Measurements from ENCODE around the gene YDJC. TPM values are rescaled to one million over a fixed set of nuclear protein-coding genes. Genes with fewer than 3 reads are reported as not detected.

The YDJC gene
- total and polyA plus RNA-seq, 2 of the 4 experiments (the other 2 are of a cell fraction), result 8.1 to 23.6 TPM

DNA sequence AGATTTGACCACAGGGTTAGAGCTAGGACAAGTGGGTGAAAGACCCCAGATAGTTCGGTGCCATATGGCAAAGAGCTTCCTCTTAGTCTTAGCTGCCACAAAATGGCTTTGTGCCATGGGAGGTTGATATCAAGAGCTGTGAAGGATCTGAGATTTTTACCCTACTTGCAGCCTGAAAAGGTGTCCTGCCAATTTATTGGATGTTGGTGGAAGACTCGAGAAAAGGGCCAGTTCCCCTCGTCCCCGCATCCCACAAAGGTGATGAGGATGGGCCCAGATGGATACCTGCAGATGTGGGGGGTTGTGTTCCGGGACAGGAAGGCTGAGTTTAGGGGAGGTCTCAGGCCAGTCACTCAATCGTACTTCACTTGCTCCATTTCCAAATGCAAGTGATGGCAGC lies 27.2 kb downstream of the YDJC start:
- Histone ChIP-seq H3K18ac (ENCODE audit: low read depth, low read length) (no peak overlapping the region), H4K8ac (ENCODE audit: low read depth in 2 of 2, low read length in 2 of 2) (no peak overlapping the region), H2BK20ac (ENCODE audit: low read depth, low read length) (no peak overlapping the region), H3K9ac (ENCODE audit: low read depth, low read length) (no peak overlapping the region), H4K91ac (ENCODE audit: insufficient read depth, low read depth, low read length) (no peak overlapping the region), H3K14ac (replicated peaks; ENCODE audit: low read depth, low read length) (no peak overlapping the region), H3K4me3 (ENCODE audit: insufficient read depth, low read depth, low read length) (no peak overlapping the region), H3K27ac (ENCODE audit: insufficient read depth, low read length) (no peak overlapping the region), H3K23ac (ENCODE audit: low read depth, low read length) (no peak overlapping the region), H2AFZ (replicated peaks; ENCODE audit: low read length, poor library complexity) (no peak overlapping the region), H3K4ac (ENCODE audit: low read depth, low read length) (no peak overlapping the region), H3K9me1 (ENCODE audit: insufficient read depth, low read length) (peaks cover 28% of the 10 kb centered on the region), H3K4me2 (ENCODE audit: low read depth, low read length) (no peak overlapping the region), H2BK120ac (ENCODE audit: low read depth, low read length) (no peak overlapping the region), H3K4me1 (ENCODE audit: control insufficient read depth, insufficient read depth, low read length) (0 out of 2 replicates have a peak, but pooled peaks cover 3% of the 10 kb centered on the region), H3K56ac (ENCODE audit: extremely low read depth, insufficient read depth, low read length) (no peak overlapping the region), H3K36me3 (ENCODE audit: control insufficient read depth, insufficient read depth, low read length) (peaks cover 1% of the 10 kb centered on the region), H3K27me3 (ENCODE audit: control insufficient read depth, insufficient read depth, low read length) (no peaks in the 10 kb centered on the region), H3K9me3 (ENCODE audit: control insufficient read depth, insufficient read depth, low read length) (no peaks in the 10 kb centered on the region), H4K5ac (ENCODE audit: low read depth, low read length) (no peak overlapping the region), H4K20me1 (ENCODE audit: insufficient read depth, low read length) (peaks cover 85% of the 10 kb centered on the region), H2AK9ac (replicated peaks; ENCODE audit: low read depth, low read length, poor library complexity) (no peak overlapping the region), H2BK5ac (ENCODE audit: low read depth, low read length, poor library complexity, severe bottlenecking) (no peak overlapping the region), H2AK5ac (ENCODE audit: low read depth, low read length) (no peak overlapping the region), H2BK15ac (ENCODE audit: low read depth, low read length) (no peak overlapping the region), H3K79me1 (ENCODE audit: low read depth in 1 of 2, low read length in 2 of 2) (peaks cover 10 to 63% of the 10 kb centered on the region in 2 experiments)
- ATAC-seq (ENCODE audit: low read depth) (no peak), DNase-seq (no peak)
- 95% methylated on average over 3 of the region's 6 CpGs; no CpG with 5 or more reads in 1 of the 2 experiments for WGBS, 2 experiments (ENCODE audit: extremely low coverage in 2 of 2, insufficient read length in 1 of 2)
- POLR2A ChIA-PET (ENCODE audit: unreplicated experiment), result no interaction called here
- dilution Hi-C loops (cut with HindIII; ENCODE audit: low sequenced_read_pairs, unreplicated experiment), result no loop called here
- no TSS peak for BruUV-seq (replicated peaks)
- intact Hi-C loops (cut with micrococcal nuclease), result no loop called here
- in situ Hi-C loops (cut with MboI; ENCODE audit: low sequenced_read_pairs), result no loop called here
- TF ChIP-seq MXI1 (IDR thresholded peaks at IDR 0.05; ENCODE audit: borderline replicate concordance, low read depth, low read length), result no peak
- no peak for TF ChIP-seq MAFK (IDR thresholded peaks at IDR 0.05; ENCODE audit: low read depth, low read length)
- TF ChIP-seq, protein P1, sequence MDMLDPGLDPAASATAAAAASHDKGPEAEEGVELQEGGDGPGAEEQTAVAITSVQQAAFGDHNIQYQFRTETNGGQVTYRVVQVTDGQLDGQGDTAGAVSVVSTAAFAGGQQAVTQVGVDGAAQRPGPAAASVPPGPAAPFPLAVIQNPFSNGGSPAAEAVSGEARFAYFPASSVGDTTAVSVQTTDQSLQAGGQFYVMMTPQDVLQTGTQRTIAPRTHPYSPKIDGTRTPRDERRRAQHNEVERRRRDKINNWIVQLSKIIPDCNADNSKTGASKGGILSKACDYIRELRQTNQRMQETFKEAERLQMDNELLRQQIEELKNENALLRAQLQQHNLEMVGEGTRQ (IDR thresholded peaks at IDR 0.05; ENCODE audit: low read depth, low read length), result no peak
- TF ChIP-seq, protein P2, sequence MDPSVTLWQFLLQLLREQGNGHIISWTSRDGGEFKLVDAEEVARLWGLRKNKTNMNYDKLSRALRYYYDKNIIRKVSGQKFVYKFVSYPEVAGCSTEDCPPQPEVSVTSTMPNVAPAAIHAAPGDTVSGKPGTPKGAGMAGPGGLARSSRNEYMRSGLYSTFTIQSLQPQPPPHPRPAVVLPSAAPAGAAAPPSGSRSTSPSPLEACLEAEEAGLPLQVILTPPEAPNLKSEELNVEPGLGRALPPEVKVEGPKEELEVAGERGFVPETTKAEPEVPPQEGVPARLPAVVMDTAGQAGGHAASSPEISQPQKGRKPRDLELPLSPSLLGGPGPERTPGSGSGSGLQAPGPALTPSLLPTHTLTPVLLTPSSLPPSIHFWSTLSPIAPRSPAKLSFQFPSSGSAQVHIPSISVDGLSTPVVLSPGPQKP (IDR thresholded peaks at IDR 0.05; ENCODE audit: borderline replicate concordance, low read depth, low read length), result no peak
- no peak for TF ChIP-seq CHD1 (IDR thresholded peaks at IDR 0.05; ENCODE audit: low read depth, low read length)
- TF ChIP-seq FOS (IDR thresholded peaks at IDR 0.05; ENCODE audit: low read depth, low read length), result no peak
- no peak for TF ChIP-seq RFX5 (IDR thresholded peaks at IDR 0.05; ENCODE audit: low read depth, low read length)
- no peak for TF ChIP-seq POLR2A (IDR thresholded peaks at IDR 0.05; ENCODE audit: low read depth, low read length)
- TF ChIP-seq NFE2L2 (IDR thresholded peaks at IDR 0.05; ENCODE audit: low read depth, low read length), result no peak
- no peak for TF ChIP-seq MAZ (IDR thresholded peaks at IDR 0.05; ENCODE audit: borderline replicate concordance, low read depth, low read length)
- TF ChIP-seq RAD21 (IDR thresholded peaks at IDR 0.05; ENCODE audit: low read length), result no peak
- TF ChIP-seq BHLHE40 (IDR thresholded peaks at IDR 0.05; ENCODE audit: low read depth, low read length), result no peak
- TF ChIP-seq SMC3 (IDR thresholded peaks at IDR 0.05; ENCODE audit: low read depth, low read length), result no peak
- TF ChIP-seq RCOR1 (IDR thresholded peaks at IDR 0.05; ENCODE audit: insufficient replicate concordance, low read length), result no peak
- TF ChIP-seq, protein P3, sequence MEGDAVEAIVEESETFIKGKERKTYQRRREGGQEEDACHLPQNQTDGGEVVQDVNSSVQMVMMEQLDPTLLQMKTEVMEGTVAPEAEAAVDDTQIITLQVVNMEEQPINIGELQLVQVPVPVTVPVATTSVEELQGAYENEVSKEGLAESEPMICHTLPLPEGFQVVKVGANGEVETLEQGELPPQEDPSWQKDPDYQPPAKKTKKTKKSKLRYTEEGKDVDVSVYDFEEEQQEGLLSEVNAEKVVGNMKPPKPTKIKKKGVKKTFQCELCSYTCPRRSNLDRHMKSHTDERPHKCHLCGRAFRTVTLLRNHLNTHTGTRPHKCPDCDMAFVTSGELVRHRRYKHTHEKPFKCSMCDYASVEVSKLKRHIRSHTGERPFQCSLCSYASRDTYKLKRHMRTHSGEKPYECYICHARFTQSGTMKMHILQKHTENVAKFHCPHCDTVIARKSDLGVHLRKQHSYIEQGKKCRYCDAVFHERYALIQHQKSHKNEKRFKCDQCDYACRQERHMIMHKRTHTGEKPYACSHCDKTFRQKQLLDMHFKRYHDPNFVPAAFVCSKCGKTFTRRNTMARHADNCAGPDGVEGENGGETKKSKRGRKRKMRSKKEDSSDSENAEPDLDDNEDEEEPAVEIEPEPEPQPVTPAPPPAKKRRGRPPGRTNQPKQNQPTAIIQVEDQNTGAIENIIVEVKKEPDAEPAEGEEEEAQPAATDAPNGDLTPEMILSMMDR (conservative IDR thresholded peaks at IDR 0.05; ENCODE audit: low read depth, low read length), result no peak
- CTCF ChIA-PET, result no interaction called here

All from IMR-90 (cell line).